ENCODE results near the gene GNB1L.

The GNB1L gene

GRCh38 chr22:19772673-19773469 is 81.8 kb downstream of the GNB1L start:
- intact Hi-C loops (cut with DNase I): no loop called here
- DNase-seq: peak in 4 of 10 donors; percentile 5 to 81 (median 42)

- intact Hi-C loops (cut with DNase I): no loop called here
- DNase-seq: peak in 2 of 10 donors; percentile 7 to 28
Measured at GRCh38 chr22:19772422-19772672, 82.3 kb downstream of the GNB1L start.

GRCh38 chr22:19770349-19771220 is 84.1 kb downstream of the GNB1L start:
- intact Hi-C loops (cut with DNase I): no loop called here

GRCh38 chr22:19769393-19769715 is 85.3 kb downstream of the GNB1L start:
- peak in 3 of 10 donors; percentile 50 to 79 (median 76) for DNase-seq
- intact Hi-C loops (cut with DNase I): no loop called here

More at GRCh38 chr22:19770349-19771220, 84.1 kb downstream of the GNB1L start:
- DNase-seq: peak in 5 of 10 donors; percentile 3 to 78 (median 54)

GRCh38 chr22:19767427-19768341 is 87.0 kb downstream of the GNB1L start:
- intact Hi-C loops (cut with DNase I): no loop called here
- DNase-seq: peak in 1 of 10 donors; percentile 65

GRCh38 chr22:19766511-19767426 is 87.9 kb downstream of the GNB1L start:
- peak in 1 of 10 donors; percentile 80 for DNase-seq
- intact Hi-C loops (cut with DNase I): no loop called here

GRCh38 chr22:19766240-19766510 is 88.5 kb downstream of the GNB1L start:
- intact Hi-C loops (cut with DNase I): no loop called here

GRCh38 chr22:19765477-19766239 is 89.0 kb downstream of the GNB1L start:
- DNase-seq: peak in 1 of 10 donors; percentile 52
- intact Hi-C loops (cut with DNase I): no loop called here

More at GRCh38 chr22:19766240-19766510, 88.5 kb downstream of the GNB1L start:
- DNase-seq: peak in 1 of 10 donors; percentile 56

DNA sequence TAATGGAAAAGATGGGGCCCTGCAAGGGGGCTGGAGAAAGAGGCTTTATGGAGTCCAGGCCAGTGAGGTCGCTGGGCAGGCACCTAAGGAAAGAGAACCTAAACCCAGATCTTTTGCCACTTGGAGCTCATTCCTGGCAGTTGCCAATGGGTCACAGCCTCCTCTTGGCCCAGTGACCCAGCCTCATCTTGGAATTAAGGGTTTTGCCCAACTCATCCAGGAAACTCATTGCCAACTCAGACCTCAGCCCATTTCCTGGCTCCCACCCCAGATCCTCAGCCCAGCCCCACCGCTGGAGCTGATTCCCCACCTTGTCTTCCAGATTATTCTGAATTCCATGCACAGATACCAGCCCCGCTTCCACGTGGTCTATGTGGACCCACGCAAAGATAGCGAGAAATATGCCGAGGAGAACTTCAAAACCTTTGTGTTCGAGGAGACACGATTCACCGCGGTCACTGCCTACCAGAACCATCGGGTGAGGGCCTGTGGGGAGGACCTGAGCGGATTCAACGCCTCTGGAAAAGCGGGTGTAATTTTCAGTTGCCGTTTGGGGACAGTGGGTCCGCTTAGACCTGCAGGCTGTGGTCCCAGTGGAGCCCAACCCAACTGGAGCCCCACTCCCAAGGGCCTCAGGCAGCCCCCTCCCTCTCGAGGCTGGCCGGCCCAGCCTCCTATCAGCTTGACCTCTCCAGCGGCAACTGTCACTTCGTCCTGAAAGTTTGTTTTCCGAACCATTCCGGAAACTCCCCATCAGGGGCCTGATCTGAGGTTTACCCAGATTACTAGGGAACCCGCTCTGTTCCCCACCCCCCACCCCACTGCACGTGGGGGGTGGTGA is 89.8 kb downstream of the GNB1L start:
- DNase-seq: peak in 1 of 10 donors; percentile 68
- intact Hi-C loops (cut with DNase I): no loop called here

DNA sequence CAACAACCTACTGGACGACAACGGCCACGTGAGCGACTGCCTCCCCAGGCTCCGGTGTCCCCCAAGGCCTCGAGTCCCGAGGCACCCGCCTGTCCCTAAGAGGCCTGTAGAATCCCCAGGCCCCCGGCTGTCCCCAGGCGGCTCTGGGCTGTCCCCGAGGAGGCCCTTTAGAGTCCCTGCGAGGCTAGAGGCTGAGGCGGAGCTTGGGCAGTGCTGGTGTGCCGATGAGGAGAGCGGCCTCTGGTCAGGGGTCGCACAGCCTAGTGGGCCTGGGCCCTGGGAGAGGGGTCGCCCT is 90.4 kb downstream of the GNB1L start:
- no peak for DNase-seq

DNA sequence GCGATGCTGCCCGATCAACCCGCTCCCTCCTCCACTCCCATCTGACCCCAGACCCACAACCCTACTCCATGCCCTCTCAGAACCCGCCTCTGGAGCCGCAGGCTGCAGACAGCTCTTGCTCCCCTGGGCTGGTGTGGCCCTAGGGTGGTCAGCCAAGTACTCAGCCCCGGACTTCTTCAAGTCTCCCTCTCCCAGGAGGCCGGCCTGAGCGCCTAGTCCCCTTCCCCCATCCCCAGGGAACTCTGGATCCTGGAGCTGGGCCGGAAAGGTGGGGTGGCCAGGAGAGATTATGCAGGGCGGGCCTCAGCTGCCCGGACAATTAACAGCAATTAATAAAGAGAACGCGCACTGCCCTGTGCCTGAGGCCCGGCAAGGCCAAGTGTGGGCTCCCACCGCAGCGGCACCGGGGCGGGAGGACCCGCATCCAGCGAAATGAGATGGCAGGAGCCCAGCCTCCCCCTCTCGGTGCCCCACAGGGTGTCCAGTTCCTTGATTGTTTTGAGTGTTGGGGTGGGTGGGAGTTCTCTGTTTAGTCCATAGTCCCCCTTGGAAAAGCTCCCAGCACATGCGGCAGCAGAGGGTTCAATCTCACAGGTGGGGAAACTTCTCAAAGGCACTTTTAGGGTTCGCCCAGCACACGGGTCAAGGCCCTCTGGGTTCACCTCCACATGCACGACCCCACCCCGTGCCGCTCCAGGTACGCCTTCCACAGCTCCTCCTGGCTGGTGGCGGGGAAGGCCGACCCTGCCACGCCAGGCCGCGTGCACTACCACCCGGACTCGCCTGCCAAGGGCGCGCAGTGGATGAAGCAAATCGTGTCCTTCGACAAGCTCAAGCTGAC is 91.0 kb downstream of the GNB1L start:
- DNase-seq: no peak
- intact Hi-C loops (cut with DNase I): no loop called here

More for the DNA sequence above, 90.4 kb downstream of the GNB1L start:
- intact Hi-C loops (cut with DNase I): no loop called here

DNA sequence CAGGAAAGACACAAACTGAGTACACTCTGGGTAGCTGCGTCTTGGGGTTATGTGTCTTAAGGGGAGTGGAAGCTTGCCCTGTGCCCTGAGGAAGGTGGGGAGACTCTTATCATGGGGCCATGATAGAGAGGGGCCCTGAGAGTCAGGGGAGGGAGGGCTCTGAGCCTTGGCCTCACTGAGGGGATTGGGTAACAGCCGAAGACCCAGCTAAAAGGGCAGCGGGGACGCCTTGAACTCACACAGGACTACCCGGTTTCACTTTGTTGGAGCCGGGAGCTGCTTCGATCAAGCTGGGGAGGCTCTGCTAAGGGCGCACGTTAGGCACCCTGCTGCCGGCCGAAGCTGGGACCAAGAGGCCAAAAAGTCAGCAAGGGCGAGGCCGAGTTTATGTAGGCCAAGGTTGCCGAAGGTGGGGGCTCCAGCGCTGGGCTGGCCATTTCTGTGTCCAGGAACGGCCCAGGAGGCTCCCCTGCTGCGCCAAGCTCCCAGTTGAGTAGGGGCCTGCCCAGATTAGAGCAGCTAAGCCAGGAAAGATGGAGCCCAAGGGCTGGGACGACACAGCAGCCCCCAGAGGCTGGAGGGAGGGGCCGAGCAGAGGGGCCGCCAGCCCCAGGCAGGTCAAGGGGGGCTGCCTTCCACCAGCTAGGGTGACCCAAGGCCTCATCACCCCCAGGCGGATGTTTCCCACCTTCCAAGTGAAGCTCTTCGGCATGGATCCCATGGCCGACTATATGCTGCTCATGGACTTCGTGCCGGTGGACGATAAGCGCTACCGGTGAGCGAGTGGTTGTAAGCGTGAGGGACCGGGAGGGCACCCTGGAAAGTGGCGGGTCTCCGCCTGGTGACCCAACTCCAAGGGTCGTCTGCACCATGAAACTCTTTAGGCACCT is 91.9 kb downstream of the GNB1L start:
- intact Hi-C loops (cut with DNase I): no loop called here
- DNase-seq: no peak

DNA sequence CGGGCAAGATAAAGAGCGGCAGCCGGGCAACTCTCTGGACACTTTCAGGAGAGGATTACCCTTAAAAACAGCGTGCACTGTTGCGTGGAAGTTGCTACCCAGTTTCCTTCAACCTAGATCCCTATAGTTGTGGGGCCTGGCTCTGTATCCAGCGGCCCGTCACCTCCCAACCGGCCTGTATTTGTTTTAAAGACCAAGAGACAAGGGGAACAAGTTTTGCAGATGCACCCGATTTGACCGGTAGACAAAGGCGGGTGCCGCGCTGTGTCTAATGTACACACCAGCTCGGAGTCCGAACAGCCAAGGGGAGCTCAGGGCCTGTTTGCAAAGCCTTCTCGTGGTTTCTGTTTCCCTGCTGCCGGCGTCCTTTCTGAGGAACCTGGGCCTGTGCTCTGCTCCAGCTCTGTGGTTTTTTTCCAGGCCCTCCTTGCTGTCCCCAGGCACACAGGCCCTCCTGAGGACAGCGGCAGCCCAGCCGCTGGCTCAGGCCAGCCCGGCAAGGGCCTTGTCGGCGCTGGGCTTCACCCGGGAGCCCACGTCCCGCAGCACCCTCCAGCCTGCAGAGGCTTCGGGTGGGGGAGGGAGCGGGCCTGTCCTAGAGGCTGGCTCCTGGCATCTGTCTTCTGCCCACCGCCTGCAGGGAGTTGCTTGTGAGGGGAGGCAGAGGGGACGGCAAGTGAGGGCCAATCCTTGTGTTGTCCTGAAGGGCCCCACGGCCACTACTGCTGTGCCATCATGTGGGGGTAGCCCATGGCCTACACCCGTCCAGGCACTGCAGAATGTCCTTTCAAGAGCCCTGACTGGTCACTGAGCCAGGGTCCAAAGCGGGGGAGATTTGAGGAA is 92.7 kb downstream of the GNB1L start:
- intact Hi-C loops (cut with DNase I): no loop called here
- no peak for DNase-seq

- intact Hi-C loops (cut with DNase I): no loop called here
- no peak for DNase-seq
Measured at GRCh38 chr22:19760951-19761724, 93.5 kb downstream of the GNB1L start.
